ENCODE measurements around the gene MRPL42. TPM values are rescaled to one million over a fixed set of nuclear protein-coding genes. Genes with fewer than 3 reads are reported as not detected.

The MRPL42 gene
- total RNA-seq, 1 experiment from 2014 or later: 108 TPM

DNA sequence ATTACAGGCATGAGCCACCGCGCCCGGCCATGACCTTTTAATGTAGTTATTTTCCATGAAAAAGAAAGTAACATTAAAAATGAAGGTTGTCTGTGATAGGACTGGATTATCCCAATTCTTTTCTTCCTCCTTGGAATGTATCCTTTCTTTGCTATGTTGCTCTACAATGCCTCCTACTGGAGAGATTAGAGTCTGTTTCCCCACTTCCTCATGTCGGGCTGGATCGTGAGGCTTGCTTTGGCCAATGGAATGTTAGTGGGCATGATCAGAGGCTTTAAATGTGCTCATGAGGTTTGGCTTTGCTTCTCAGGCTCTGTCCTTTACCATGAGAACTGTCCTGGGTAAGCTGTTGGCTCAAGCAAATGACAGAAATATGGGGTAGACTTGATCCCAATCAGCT, 70.5 kb downstream of the MRPL42 start:
- Histone ChIP-seq H2BK20ac (ENCODE audit: low read depth, low read length, poor library complexity, severe bottlenecking) (no peak overlapping the region), H3K56ac (ENCODE audit: insufficient read length, low read depth, low read length) (no peak overlapping the region), H3K79me2 (ENCODE audit: insufficient read depth, low read length) (no peaks in the 10 kb centered on the region), H3K27ac (ENCODE audit: insufficient read length, low read depth, low read length) (no peak overlapping the region), H2AK5ac (ENCODE audit: insufficient read length, low read length) (no peak overlapping the region), H2AFZ (ENCODE audit: low read length) (no peak overlapping the region), H2BK12ac (ENCODE audit: insufficient read length, low read depth, low read length) (no peak overlapping the region), H4K20me1 (ENCODE audit: control insufficient read depth, insufficient read depth, insufficient read length) (no peaks in the 10 kb centered on the region), H3K23ac (ENCODE audit: insufficient read length, low read depth, low read length) (no peak overlapping the region), H4K5ac (ENCODE audit: insufficient read length, low read depth, low read length) (no peak overlapping the region), H4K91ac (ENCODE audit: insufficient read length, low read depth, low read length) (no peak overlapping the region), H3K18ac (ENCODE audit: insufficient read length, low read depth, low read length) (no peak overlapping the region), H2BK120ac (ENCODE audit: low read depth, low read length, poor library complexity, severe bottlenecking) (no peak overlapping the region), H3K4me1 (ENCODE audit: insufficient read depth, low read length) (no peaks in the 10 kb centered on the region), H3K23me2 (ENCODE audit: insufficient read length, low read depth, low read length, poor library complexity, severe bottlenecking) (no peaks in the 10 kb centered on the region), H3K4ac (ENCODE audit: low read depth, low read length) (no peak overlapping the region), H3K4me2 (ENCODE audit: insufficient read depth, insufficient read length, low read length) (no peak overlapping the region), H3K27me3 (ENCODE audit: insufficient read depth, low read length) (no peaks in the 10 kb centered on the region), H3K79me1 (ENCODE audit: insufficient read depth, low read depth, low read length, poor library complexity, severe bottlenecking) (no peaks in the 10 kb centered on the region), H3T11ph (ENCODE audit: low read length) (no peak overlapping the region), H4K8ac (replicated peaks; ENCODE audit: insufficient read length, low read depth, low read length) (no peak overlapping the region), H2BK15ac (ENCODE audit: low read depth, low read length) (no peak overlapping the region), H3K14ac (ENCODE audit: insufficient read depth, low read length) (no peak overlapping the region), H3K9ac (ENCODE audit: extremely low read depth, insufficient read length, low read length) (no peak overlapping the region), H2BK5ac (ENCODE audit: insufficient read length, low read length) (no peak overlapping the region), H3K9me3 (ENCODE audit: control insufficient read depth, low read depth, low read length) (no peaks in the 10 kb centered on the region)
- Mint-ChIP-seq H3K27ac (no peak overlapping the region), H3K27me3 (ENCODE audit: low read depth) (peaks cover 1% of the 10 kb centered on the region; the same call in 1 of the 2 replicates), H3K36me3 (ENCODE audit: insufficient read depth in 1 of 3, low read depth in 3 of 3) (peaks cover 0 to 1% (median 0%) of the 10 kb centered on the region in 3 experiments; a peak in 1 of 7 replicates), H3K9me3 (no peaks in the 10 kb centered on the region), H3K4me1 (peaks cover 4% of the 10 kb centered on the region in 2 experiments), H3K4me3 (no peak overlapping the region)
- TF ChIP-seq, protein P1, sequence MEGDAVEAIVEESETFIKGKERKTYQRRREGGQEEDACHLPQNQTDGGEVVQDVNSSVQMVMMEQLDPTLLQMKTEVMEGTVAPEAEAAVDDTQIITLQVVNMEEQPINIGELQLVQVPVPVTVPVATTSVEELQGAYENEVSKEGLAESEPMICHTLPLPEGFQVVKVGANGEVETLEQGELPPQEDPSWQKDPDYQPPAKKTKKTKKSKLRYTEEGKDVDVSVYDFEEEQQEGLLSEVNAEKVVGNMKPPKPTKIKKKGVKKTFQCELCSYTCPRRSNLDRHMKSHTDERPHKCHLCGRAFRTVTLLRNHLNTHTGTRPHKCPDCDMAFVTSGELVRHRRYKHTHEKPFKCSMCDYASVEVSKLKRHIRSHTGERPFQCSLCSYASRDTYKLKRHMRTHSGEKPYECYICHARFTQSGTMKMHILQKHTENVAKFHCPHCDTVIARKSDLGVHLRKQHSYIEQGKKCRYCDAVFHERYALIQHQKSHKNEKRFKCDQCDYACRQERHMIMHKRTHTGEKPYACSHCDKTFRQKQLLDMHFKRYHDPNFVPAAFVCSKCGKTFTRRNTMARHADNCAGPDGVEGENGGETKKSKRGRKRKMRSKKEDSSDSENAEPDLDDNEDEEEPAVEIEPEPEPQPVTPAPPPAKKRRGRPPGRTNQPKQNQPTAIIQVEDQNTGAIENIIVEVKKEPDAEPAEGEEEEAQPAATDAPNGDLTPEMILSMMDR (conservative IDR thresholded peaks at IDR 0.05): peak; percentile 63
- no peak for DNase-seq
- WGBS (ENCODE audit: extremely low coverage, insufficient read length, low lambda C conversion rate): no CpG with 5 or more reads among the region's 5 CpGs

All from H9 (cell line).